Stomach smooth muscle (tissue), 2 donors: ENCODE data around the gene ZNF844.
"Not testable (repeated sequence)": the region's sequence is repeated elsewhere in the genome, so short reads cannot be mapped to it uniquely, and the experiment has no call there.

Source experiments
- H3K27ac ChIP-seq: one replicate; pipeline ENCODE4 v1.7.0; 2013; ENCODE audit warnings: mild to moderate bottlenecking, low read length, inconsistent platforms
- H3K27me3 ChIP-seq, 2 donors: one replicate each; pipeline ENCODE4 v1.7.0; 2013; ENCODE audit warnings: low read length in 2 of 2; ENCODE audit not compliant: insufficient read depth in 2 of 2, control insufficient read depth in 1 of 2
- H3K36me3 ChIP-seq, 2 donors: one replicate each; pipeline ENCODE4 v1.7.0; 2013; ENCODE audit warnings: low read length in 2 of 2; ENCODE audit not compliant: control insufficient read depth in 2 of 2, insufficient read depth in 2 of 2
- H3K4me1 ChIP-seq: one replicate; pipeline ENCODE4 v1.7.0; 2013; ENCODE audit warnings: low read length; ENCODE audit not compliant: control insufficient read depth, insufficient read depth
- H3K4me3 ChIP-seq, 2 donors: one replicate each; pipeline ENCODE4 v1.7.0; 2013; ENCODE audit warnings: low read length in 2 of 2
- H3K9ac ChIP-seq, 2 donors: one replicate each; pipeline ENCODE4 v1.7.0; 2013; ENCODE audit warnings: low read length in 2 of 2, mild to moderate bottlenecking in 1 of 2
- H3K9me3 ChIP-seq, 2 donors: one replicate each; pipeline ENCODE4 v1.7.0; 2013; ENCODE audit warnings: low read length in 2 of 2; ENCODE audit not compliant: control insufficient read depth in 2 of 2
- donor health status: healthy.
- donor health status: Pancreatic carcinoma.

The ZNF844 gene

GRCh38 chr19:12052091-12052496 is 12.4 kb upstream of the ZNF844 start:
- Histone ChIP-seq H3K27ac (no peak overlapping the region), H3K9me3 (no peaks in the 10 kb centered on the region), H3K27me3 (no peaks in the 10 kb centered on the region), H3K36me3 (no peaks in the 10 kb centered on the region), H3K4me1 (peaks cover 9% of the 10 kb centered on the region), H3K9ac (peak overlapping the region; percentile 60 to 75), H3K4me3 (peak overlapping the region; percentile 57 to 87)

- Histone ChIP-seq H3K27me3 (no peaks in the 10 kb centered on the region), H3K9me3 (no peaks in the 10 kb centered on the region), H3K4me1 (peaks cover 9% of the 10 kb centered on the region), H3K9ac (peak within 1 kb of the TSS; percentile 60 to 75), H3K27ac (peak within 1 kb of the TSS; percentile 11), H3K4me3 (peak within 1 kb of the TSS; percentile 57 to 87), H3K36me3 (no peaks in the 10 kb centered on the region)
Observed at GRCh38 chr19:12052497-12053169, 11.9 kb upstream of the ZNF844 start, which contains the start of gene ZNF878. TSS of gene ZNF878 (minus strand) at chr19:12052961. CDS start at chr19:12052801, 160 bp downstream.

DNA sequence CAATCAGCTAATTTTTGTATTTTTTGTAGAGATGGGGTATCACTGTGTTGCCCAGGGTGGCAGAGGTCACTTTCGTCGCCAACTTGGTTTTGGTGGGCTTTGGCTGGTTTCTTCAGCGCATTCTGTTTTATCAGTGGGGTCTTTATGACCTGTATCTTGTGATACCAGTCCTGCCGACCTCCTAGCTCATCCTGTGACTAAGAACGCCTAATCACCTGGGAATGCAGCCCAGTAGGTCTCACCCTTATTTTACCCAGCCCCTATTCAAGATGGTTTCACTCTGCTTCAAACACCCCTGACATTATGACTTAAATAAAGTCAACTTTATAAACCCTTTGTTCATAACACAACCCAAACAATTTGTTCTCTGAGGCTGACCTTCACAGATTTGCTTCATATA is 8.7 kb upstream of the ZNF844 start:
- Histone ChIP-seq H3K36me3 (no peaks in the 10 kb centered on the region), H3K27ac (no peak overlapping the region), H3K9ac (no peak overlapping the region), H3K4me1 (peaks cover 14% of the 10 kb centered on the region), H3K4me3 (no peak overlapping the region), H3K9me3 (no peaks in the 10 kb centered on the region), H3K27me3 (no peaks in the 10 kb centered on the region)

- Histone ChIP-seq H3K9ac (no peak overlapping the region), H3K9me3 (peaks cover 52 to 76% of the 10 kb centered on the region in 2 donors), H3K4me3 (peak overlapping the region in 1 of 2 donors; percentile 40), H3K4me1 (no peaks in the 10 kb centered on the region), H3K36me3 (peaks cover 45 to 46% of the 10 kb centered on the region in 2 donors), H3K27me3 (no peaks in the 10 kb centered on the region), H3K27ac (no peak overlapping the region)
Observed at GRCh38 chr19:12075538-12076139, 11.1 kb downstream of the ZNF844 start.

GRCh38 chr19:12076331-12076730 is 11.8 kb downstream of the ZNF844 start:
- peak overlapping the region in 1 of 2 donors; percentile 40 for H3K4me3 ChIP-seq
- H3K27ac ChIP-seq, H3K4me1 ChIP-seq, H3K27me3 ChIP-seq, H3K9ac ChIP-seq: not testable (repeated sequence)
- H3K9me3 ChIP-seq, result peaks cover 52 to 73% of the 10 kb centered on the region in 2 donors
- H3K36me3 ChIP-seq, result peaks cover 44 to 45% of the 10 kb centered on the region in 2 donors

- H3K9me3 ChIP-seq, result peaks cover 52 to 70% of the 10 kb centered on the region in 2 donors
- peaks cover 40 to 44% of the 10 kb centered on the region in 2 donors for H3K36me3 ChIP-seq
- peak overlapping the region in 1 of 2 donors; percentile 40 for H3K4me3 ChIP-seq
- H3K27me3 ChIP-seq, result no peaks in the 10 kb centered on the region
- no peak overlapping the region for H3K9ac ChIP-seq
- no peaks in the 10 kb centered on the region for H3K4me1 ChIP-seq
- no peak overlapping the region for H3K27ac ChIP-seq
Observed at GRCh38 chr19:12077375-12077774, 12.8 kb downstream of the ZNF844 start.

DNA sequence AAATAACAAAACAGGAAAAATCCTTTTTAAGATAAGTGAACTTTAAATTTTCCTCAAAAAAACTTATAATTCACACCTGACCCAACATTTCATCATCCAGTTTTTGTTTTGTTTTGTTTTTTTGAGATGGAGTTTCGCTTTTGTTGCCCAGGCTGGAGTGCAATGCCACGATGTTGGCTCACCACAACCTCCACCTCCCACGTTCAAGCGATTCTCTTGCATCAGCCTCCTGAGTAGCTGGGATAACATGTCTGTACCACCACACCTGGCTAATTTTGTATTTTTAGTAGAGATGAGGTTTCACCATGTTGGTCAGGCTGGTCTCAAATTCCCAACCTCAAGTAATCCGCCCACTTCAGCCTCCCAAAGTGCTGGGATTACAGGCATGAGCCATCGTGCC is 18.8 kb downstream of the ZNF844 start:
- not testable (repeated sequence) for H3K9ac ChIP-seq, H3K4me3 ChIP-seq, H3K27ac ChIP-seq, H3K36me3 ChIP-seq, H3K27me3 ChIP-seq, H3K4me1 ChIP-seq
- peaks cover 7 to 26% of the 10 kb centered on the region in 2 donors for H3K9me3 ChIP-seq

- H3K9me3 ChIP-seq, result peaks cover 0 to 11% of the 10 kb centered on the region in 2 donors
- H3K4me3 ChIP-seq, result no peak overlapping the region
- H3K9ac ChIP-seq, result no peak overlapping the region
- no peaks in the 10 kb centered on the region for H3K27me3 ChIP-seq
- no peak overlapping the region for H3K27ac ChIP-seq
- H3K4me1 ChIP-seq, result no peaks in the 10 kb centered on the region
- peaks cover 0 to 5% of the 10 kb centered on the region in 2 donors for H3K36me3 ChIP-seq
Observed at GRCh38 chr19:12085074-12085818, 20.7 kb downstream of the ZNF844 start.

DNA sequence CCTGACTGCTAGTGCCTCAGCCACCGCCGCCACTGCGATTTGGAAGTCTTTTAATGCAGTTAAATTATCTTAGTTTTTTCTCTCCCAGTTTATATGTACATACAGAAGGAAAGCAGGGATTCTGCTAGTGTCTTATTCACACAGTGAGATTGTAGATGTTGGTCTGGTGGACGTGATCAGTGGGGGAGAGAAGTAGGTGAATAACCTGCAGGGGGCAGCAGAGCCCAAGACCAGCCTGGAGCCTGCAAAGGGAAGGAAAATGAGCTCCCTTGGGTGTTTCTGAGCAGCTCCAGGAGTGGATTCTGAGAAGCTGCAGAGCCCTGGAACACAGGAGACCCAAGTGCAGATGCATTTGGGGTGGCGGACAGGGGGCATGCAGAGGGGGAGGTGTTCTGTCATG is 26.3 kb downstream of the ZNF844 start:
- Histone ChIP-seq H3K27me3 (no peaks in the 10 kb centered on the region), H3K4me3 (no peak overlapping the region), H3K9me3 (no peaks in the 10 kb centered on the region), H3K9ac (no peak overlapping the region), H3K36me3 (no peaks in the 10 kb centered on the region), H3K4me1 (peaks cover 7% of the 10 kb centered on the region), H3K27ac (no peak overlapping the region)

- no peaks in the 10 kb centered on the region for H3K27me3 ChIP-seq
- peak overlapping the region; percentile 69 for H3K27ac ChIP-seq
- peak overlapping the region; percentile 68 to 73 for H3K9ac ChIP-seq
- H3K4me3 ChIP-seq, result peak overlapping the region; percentile 79 to 84
- no peaks in the 10 kb centered on the region for H3K36me3 ChIP-seq
- no peaks in the 10 kb centered on the region for H3K9me3 ChIP-seq
- H3K4me1 ChIP-seq, result peaks cover 7% of the 10 kb centered on the region
Observed at GRCh38 chr19:12092065-12092867, 27.7 kb downstream of the ZNF844 start.
